Measurements from ENCODE around the gene PTCHD1.

The PTCHD1 gene

DNA sequence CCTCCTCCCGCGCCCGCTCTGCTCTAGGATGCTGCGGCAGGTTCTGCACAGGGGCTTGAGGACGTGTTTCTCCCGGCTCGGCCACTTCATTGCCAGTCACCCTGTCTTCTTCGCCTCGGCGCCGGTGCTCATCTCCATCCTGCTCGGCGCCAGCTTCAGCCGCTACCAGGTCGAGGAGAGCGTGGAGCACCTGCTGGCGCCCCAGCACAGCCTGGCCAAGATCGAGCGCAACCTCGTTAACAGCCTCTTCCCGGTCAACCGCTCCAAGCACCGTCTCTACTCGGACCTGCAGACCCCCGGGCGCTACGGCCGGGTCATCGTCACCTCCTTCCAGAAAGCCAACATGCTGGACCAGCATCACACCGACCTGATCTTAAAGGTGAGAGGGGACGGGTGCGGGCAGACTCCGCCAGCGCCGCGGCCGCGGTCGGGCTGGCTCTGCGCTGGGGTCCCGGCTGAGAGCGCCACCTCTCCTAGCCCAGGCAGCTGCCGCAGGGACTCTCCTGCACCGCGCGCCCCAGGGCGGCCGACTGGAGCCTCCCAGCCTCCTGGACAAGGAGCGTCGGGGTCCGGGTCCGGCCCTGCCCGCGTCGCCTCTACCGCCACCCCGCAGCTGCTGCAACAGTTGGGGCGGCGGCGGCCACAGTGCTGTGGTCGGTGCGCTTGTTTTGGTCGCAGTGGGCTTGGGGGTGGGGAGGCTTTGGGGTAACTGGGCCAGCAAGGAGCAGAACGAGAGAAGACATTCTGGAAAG is at the start of gene PTCHD1:
Gene PTCHD1, plus strand, starts transcription at position 2 of the 752 bp plus-strand sequence. Its CDS starts 27 bp downstream, at position 29.
- TF ChIP-seq CTCF (IDR thresholded peaks at IDR 0.05; ENCODE audit: low read depth, low read length): no peak

DNA sequence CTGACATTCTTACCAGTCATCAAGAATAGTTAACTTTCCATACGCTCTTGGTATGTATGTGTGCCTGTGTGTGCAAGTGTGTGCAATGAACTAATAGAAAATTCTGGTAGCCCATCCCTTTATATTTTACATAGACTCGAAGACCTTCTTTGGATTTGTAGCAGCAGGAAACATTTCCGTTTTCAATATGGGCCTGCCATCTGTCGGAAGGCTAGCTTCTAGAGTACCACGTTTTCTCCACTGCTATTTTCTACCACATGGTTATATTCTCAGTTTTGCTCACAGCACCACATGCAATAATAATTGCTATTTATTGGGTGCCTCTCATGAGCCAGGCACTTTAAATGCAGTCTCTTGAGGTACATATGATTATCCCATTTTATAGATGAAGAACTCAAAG is 47.9 kb upstream of the PTCHD1 start:
- no peak for TF ChIP-seq CTCF (IDR thresholded peaks at IDR 0.05; ENCODE audit: low read depth, low read length)
- no peak for DNase-seq (ENCODE audit: extremely low read depth, low read depth)

More for the DNA sequence above, at the start of gene PTCHD1:
- no peak for DNase-seq (ENCODE audit: extremely low read depth, low read depth)

GRCh38 chrX:23287191-23287725 is 47.4 kb upstream of the PTCHD1 start:
- no peak for DNase-seq (ENCODE audit: extremely low read depth, low read depth)
- TF ChIP-seq CTCF (IDR thresholded peaks at IDR 0.05; ENCODE audit: low read depth, low read length): no peak

DNA sequence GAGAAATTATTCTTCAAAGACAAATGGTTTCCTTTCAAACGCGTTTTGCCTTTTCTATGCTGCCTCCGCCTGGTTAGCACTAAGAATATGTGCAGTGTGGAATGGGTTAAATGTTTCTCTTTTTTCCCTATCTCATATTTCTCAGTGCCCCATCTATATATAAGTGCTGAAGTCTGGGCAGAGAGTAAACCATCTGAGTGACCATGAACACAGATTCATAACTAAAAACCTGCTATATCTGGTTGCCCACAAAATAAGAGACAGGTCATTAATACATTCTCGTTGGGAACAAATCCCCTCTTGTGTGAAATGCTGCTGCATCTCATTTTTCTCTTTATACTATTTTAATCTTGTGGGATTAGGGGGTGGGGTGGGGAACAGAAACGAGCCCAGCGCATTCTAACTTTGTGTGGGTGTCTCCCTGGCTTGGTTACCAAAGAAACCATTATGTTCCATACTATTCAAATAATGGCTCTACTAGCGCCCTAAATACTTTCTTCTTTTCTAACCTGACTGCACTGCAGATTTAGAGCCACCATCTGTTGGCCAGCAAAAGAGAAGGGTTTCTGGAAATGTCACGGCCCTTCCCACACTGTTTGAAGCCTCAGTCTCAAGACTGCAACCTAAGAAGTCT is 42.2 kb upstream of the PTCHD1 start:
- TF ChIP-seq CTCF (IDR thresholded peaks at IDR 0.05; ENCODE audit: low read depth, low read length): no peak
- no peak for DNase-seq (ENCODE audit: extremely low read depth, low read depth)

GRCh38 chrX:23292988-23293651 is 41.5 kb upstream of the PTCHD1 start:
- no peak for TF ChIP-seq CTCF (IDR thresholded peaks at IDR 0.05; ENCODE audit: low read depth, low read length)
- no peak for DNase-seq (ENCODE audit: extremely low read depth, low read depth)

GRCh38 chrX:23304881-23305280 is 29.8 kb upstream of the PTCHD1 start:
- TF ChIP-seq CTCF (IDR thresholded peaks at IDR 0.05; ENCODE audit: low read depth, low read length): no peak
- DNase-seq (ENCODE audit: extremely low read depth, low read depth): no peak

- TF ChIP-seq CTCF (IDR thresholded peaks at IDR 0.05; ENCODE audit: low read depth, low read length): no peak
- no peak for DNase-seq (ENCODE audit: extremely low read depth, low read depth)
Observed at GRCh38 chrX:23311731-23312130, 22.9 kb upstream of the PTCHD1 start.

All from AG09319 (cell line).